Measurements from ENCODE around the gene SLCO4A1. TPM values are rescaled to one million over a fixed set of nuclear protein-coding genes. Genes with fewer than 3 reads are reported as not detected.

The SLCO4A1 gene
- total and polyA plus RNA-seq, 2 donors (not counting 1 experiment from before 2014, with no cell fraction given) = 2.1 to 79.5 TPM

DNA sequence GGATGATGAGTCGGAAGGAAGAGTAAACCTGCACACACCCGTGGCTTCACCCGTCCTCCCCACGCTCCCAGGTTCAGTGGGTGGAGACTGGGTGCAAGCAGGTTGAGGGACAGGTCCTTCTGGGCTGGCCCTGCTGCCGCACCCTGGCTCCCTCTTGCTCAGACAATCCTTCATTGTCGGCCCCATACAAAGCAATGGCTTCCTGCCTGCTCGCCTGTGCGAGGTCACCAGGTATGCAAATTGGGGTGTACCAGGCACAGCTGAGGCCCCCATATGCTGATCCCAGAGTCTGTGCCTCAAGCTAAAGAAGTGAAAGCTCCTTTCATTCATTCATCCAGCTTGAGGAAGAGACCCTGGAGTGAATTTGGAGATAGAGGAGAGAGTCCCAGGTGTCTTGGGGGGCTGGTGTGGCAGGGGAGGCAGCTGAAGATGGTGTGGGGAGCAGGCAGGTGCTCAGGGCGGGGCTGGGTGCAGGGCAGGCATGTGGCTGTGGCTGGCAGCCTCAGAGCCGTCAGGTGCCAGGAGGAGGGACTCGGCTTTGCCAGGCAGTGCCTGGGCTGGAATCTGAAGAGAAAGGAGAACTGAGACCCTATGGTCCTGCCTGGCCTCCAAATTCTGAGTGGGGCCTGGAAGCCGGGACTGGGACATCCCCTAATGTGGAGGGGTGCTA lies 4.7 kb downstream of the SLCO4A1 start:
- WGBS (ENCODE audit: insufficient coverage) = 78% methylated on average over 7 of the region's 12 CpGs
- Histone ChIP-seq H3K4me2 (replicated peaks; ENCODE audit: low read depth, low read length, poor library complexity, severe bottlenecking) (peak overlapping the region; percentile 42), H3K9ac (ENCODE audit: low read length) (no peak overlapping the region), H3K4me3 (ENCODE audit: control extremely low read depth in 1 of 5, extremely low read depth in 1 of 5, insufficient read depth in 1 of 5, low read depth in 2 of 5, low read length in 4 of 5) (no peak overlapping the region), H3K4me1 (ENCODE audit: control insufficient read depth in 2 of 2, insufficient read depth in 2 of 2, low read length in 2 of 2) (peaks cover 56 to 73% of the 10 kb centered on the region in 2 donors), H3K27ac (ENCODE audit: low read length in 2 of 2) (peak overlapping the region in 1 of 2 donors; percentile 19), H3K27me3 (replicated peaks in 1 of 4; ENCODE audit: control extremely low read depth in 1 of 4, control insufficient read depth in 3 of 4, insufficient read depth in 4 of 4, low read length in 3 of 4) (no peaks in the 10 kb centered on the region), H3K9me3 (ENCODE audit: control extremely low read depth in 1 of 3, control insufficient read depth in 2 of 3, insufficient read depth in 1 of 3, low read length in 2 of 3) (no peaks in the 10 kb centered on the region), H2AFZ (ENCODE audit: insufficient read depth, low read depth, low read length, poor library complexity, severe bottlenecking) (no peak overlapping the region), H3K36me3 (replicated peaks in 1 of 2; ENCODE audit: control extremely low read depth in 1 of 2, control insufficient read depth in 1 of 2, extremely low read depth in 1 of 2, insufficient read depth in 2 of 2, low read length in 1 of 2) (peaks cover 0 to 8% of the 10 kb centered on the region in 2 experiments), H4K20me1 (ENCODE audit: control insufficient read depth, insufficient read depth, low read length, poor library complexity, severe bottlenecking) (peaks cover 49% of the 10 kb centered on the region), H3K79me2 (ENCODE audit: control insufficient read depth, insufficient read depth, low read length) (peaks cover 79% of the 10 kb centered on the region)
- peak overlapping the region; percentile 69 for H3K4me3 Mint-ChIP-seq
- DNase-seq (peak; percentile 52), ATAC-seq (ENCODE audit: low read depth) (no peak)
- TF ChIP-seq EZH2 (IDR thresholded peaks at IDR 0.05; ENCODE audit: borderline replicate concordance, insufficient read depth, low read depth, low read length, poor library complexity, severe bottlenecking) = no peak
- no peaks in the 10 kb centered on the region for H3K27me3 Mint-ChIP-seq
- intact Hi-C loops (cut with micrococcal nuclease) = loop anchor here (10.0 kb wide), 1 partner anchor 342 kb away; the partner anchor contains the start of gene ADRM1
- no peaks in the 10 kb centered on the region for H3K9me3 Mint-ChIP-seq (ENCODE audit: insufficient read depth)
- ChIA-PET CTCF (interaction anchor here (1.4 kb wide), 1 partner anchor 22 kb away, joined by 4 read pairs; no protein-coding TSS in a partner anchor), POLR2A (no interaction called here)
- H3K27ac Mint-ChIP-seq = peak overlapping the region; percentile 85
- H3K4me1 Mint-ChIP-seq = peaks cover 71% of the 10 kb centered on the region

DNA sequence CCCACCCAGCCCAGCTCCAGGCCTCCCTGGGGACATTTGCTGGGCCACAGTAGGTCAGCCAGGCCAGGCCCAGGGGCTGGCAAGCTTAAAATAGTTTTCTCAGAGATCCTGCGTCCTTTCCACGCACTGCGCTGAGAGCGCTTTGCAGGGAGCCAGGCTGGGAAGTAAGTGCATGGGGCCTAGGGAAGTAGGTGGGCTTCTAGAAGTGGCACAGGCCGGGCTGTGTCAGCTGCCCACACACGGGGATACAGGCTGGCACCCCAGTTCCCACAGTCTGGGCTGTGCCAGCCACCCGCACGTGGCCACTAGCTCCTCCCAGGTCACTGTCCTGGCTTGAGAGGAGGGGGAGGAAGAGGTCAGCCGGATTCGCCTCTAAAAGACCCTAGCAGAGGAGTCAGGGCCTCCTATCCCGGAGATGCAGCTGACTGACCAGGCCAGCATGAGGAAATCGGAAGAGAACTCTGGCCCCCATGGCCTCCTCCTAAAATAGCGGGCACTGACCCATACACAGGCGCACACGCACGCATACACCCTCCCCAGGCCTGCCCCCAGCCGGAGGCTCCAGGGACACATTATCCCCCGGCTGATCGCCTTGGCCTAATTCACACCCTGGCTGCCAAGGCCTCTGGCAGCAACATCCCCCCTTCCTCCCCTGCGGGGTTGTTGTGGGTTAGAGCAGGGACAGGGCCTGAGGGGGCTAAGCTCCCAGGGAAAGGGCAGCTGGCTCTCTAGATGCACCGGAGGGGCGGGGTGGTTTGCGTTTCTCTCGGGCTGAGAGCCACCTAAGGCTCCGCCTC lies 5.4 kb downstream of the SLCO4A1 start:
- ChIA-PET CTCF (interaction anchor here (1.4 kb wide), 1 partner anchor 23 kb away, joined by 4 read pairs; no protein-coding TSS in a partner anchor), POLR2A (no interaction called here)
- H3K27ac Mint-ChIP-seq = peak overlapping the region; percentile 85
- peaks cover 0 to 8% of the 10 kb centered on the region in 2 experiments for H3K36me3 ChIP-seq (replicated peaks in 1 of 2; ENCODE audit: control extremely low read depth in 1 of 2, control insufficient read depth in 1 of 2, extremely low read depth in 1 of 2, insufficient read depth in 2 of 2, low read length in 1 of 2)
- no peaks in the 10 kb centered on the region for H3K27me3 Mint-ChIP-seq
- no peak for ATAC-seq (ENCODE audit: low read depth)
- H3K79me2 ChIP-seq (ENCODE audit: control insufficient read depth, insufficient read depth, low read length) = peaks cover 76% of the 10 kb centered on the region
- TF ChIP-seq, protein P1, sequence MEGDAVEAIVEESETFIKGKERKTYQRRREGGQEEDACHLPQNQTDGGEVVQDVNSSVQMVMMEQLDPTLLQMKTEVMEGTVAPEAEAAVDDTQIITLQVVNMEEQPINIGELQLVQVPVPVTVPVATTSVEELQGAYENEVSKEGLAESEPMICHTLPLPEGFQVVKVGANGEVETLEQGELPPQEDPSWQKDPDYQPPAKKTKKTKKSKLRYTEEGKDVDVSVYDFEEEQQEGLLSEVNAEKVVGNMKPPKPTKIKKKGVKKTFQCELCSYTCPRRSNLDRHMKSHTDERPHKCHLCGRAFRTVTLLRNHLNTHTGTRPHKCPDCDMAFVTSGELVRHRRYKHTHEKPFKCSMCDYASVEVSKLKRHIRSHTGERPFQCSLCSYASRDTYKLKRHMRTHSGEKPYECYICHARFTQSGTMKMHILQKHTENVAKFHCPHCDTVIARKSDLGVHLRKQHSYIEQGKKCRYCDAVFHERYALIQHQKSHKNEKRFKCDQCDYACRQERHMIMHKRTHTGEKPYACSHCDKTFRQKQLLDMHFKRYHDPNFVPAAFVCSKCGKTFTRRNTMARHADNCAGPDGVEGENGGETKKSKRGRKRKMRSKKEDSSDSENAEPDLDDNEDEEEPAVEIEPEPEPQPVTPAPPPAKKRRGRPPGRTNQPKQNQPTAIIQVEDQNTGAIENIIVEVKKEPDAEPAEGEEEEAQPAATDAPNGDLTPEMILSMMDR (IDR thresholded peaks at IDR 0.05) = no peak
- TF ChIP-seq EZH2 (IDR thresholded peaks at IDR 0.05; ENCODE audit: borderline replicate concordance, insufficient read depth, low read depth, low read length, poor library complexity, severe bottlenecking) = no peak
- H3K4me2 ChIP-seq (replicated peaks; ENCODE audit: low read depth, low read length, poor library complexity, severe bottlenecking) = peak overlapping the region; percentile 42
- peaks cover 63 to 81% of the 10 kb centered on the region in 2 donors for H3K4me1 ChIP-seq (ENCODE audit: control insufficient read depth in 2 of 2, insufficient read depth in 2 of 2, low read length in 2 of 2)
- H4K20me1 ChIP-seq (ENCODE audit: control insufficient read depth, insufficient read depth, low read length, poor library complexity, severe bottlenecking) = peaks cover 46% of the 10 kb centered on the region
- intact Hi-C loops (cut with micrococcal nuclease) = loop anchor here (10.0 kb wide), 1 partner anchor 343 kb away; the partner anchor contains the start of gene ADRM1
- H3K9me3 ChIP-seq (ENCODE audit: control extremely low read depth in 1 of 3, control insufficient read depth in 2 of 3, insufficient read depth in 1 of 3, low read length in 2 of 3) = no peaks in the 10 kb centered on the region
- DNase-seq = no peak
- H2AFZ ChIP-seq (ENCODE audit: insufficient read depth, low read depth, low read length, poor library complexity, severe bottlenecking) = no peak overlapping the region
- no peak overlapping the region for H3K4me3 ChIP-seq (ENCODE audit: control extremely low read depth in 1 of 5, extremely low read depth in 1 of 5, insufficient read depth in 1 of 5, low read depth in 2 of 5, low read length in 4 of 5)
- no peaks in the 10 kb centered on the region for H3K27me3 ChIP-seq (replicated peaks in 1 of 4; ENCODE audit: control extremely low read depth in 1 of 4, control insufficient read depth in 3 of 4, insufficient read depth in 4 of 4, low read length in 3 of 4)
- no peak overlapping the region for H3K27ac ChIP-seq (ENCODE audit: low read length in 2 of 2)
- no peaks in the 10 kb centered on the region for H3K9me3 Mint-ChIP-seq (ENCODE audit: insufficient read depth)
- no peak overlapping the region for H3K9ac ChIP-seq (ENCODE audit: low read length)
- H3K4me1 Mint-ChIP-seq = peaks cover 77% of the 10 kb centered on the region
- over 99% methylated on average over 22 of the region's 25 CpGs for WGBS (ENCODE audit: insufficient coverage)
- no peak overlapping the region for H3K4me3 Mint-ChIP-seq

All from B cell (primary cell).